Activated CD8-positive, alpha-beta memory T cell treated with anti-CD3 and anti-CD28 coated beads, Interleukin-2, amount 50 U/mL, for 1 hour (primary cell): ENCODE results near the gene GLB1L.

Source experiments
- DNase-seq: peaks from one replicate; pipeline ENCODE4 v3.0.0-alpha.2; 2020; ENCODE audit errors: extremely low read depth

Gene GLB1L

GRCh38 chr2:219252900-219253752, 7.9 kb upstream of the GLB1L start, which contains the start of gene TUBA4B:
TSS of gene TUBA4B (plus strand) at chr2:219253243. CDS start at chr2:219253408, 165 bp downstream.
- no peak for DNase-seq

GRCh38 chr2:219252570-219252899, 7.3 kb upstream of the GLB1L start:
- DNase-seq: no peak

GRCh38 chr2:219252084-219252483, 6.8 kb upstream of the GLB1L start:
- DNase-seq: no peak

- no peak for DNase-seq
Observed at GRCh38 chr2:219251656-219252055, 6.4 kb upstream of the GLB1L start.

GRCh38 chr2:219250049-219250781, 5.0 kb upstream of the GLB1L start:
- no peak for DNase-seq

- DNase-seq: no peak
Observed at GRCh38 chr2:219249203-219249980, 4.1 kb upstream of the GLB1L start.

GRCh38 chr2:219248845-219249202, 3.6 kb upstream of the GLB1L start:
- DNase-seq: no peak

GRCh38 chr2:219247678-219248642, 2.7 kb upstream of the GLB1L start:
- peak; percentile 61 for DNase-seq

- no peak for DNase-seq
Observed at GRCh38 chr2:219246559-219246958, 1.3 kb upstream of the GLB1L start.

GRCh38 chr2:219245899-219246230, 621 bp upstream of the GLB1L start:
- DNase-seq: no peak

GRCh38 chr2:219244789-219245147, 476 bp downstream of the GLB1L start:
- DNase-seq: no peak

- DNase-seq: no peak
Observed at GRCh38 chr2:219243291-219243761, 1.9 kb downstream of the GLB1L start.

GRCh38 chr2:219234331-219234730, 10.9 kb downstream of the GLB1L start:
- DNase-seq: no peak

GRCh38 chr2:219230059-219230540, 15.1 kb downstream of the GLB1L start:
- DNase-seq: no peak

GRCh38 chr2:219229305-219230058, 15.8 kb downstream of the GLB1L start, which contains the start of the genes ANKZF1 and ATG9A:
TSS of gene ANKZF1 (plus strand) at chr2:219229806. CDS start at chr2:219230258, 452 bp downstream.
TSS of gene ATG9A (minus strand) at chr2:219229636. CDS start at chr2:219228024, 1,612 bp downstream.
- peak; percentile 97 for DNase-seq

- DNase-seq: no peak
Observed at GRCh38 chr2:219228911-219229304, 16.3 kb downstream of the GLB1L start.

GRCh38 chr2:219228041-219228910, 17.0 kb downstream of the GLB1L start:
- DNase-seq: no peak

GRCh38 chr2:219225350-219225749, 19.9 kb downstream of the GLB1L start:
- no peak for DNase-seq
